OCI-LY3 (cell line): ENCODE results near the gene CNTFR.

Experiments used
- H2AFZ ChIP-seq: fragments of 200-600, 300-600 bp; shearing (Covaris generic); 2 replicates; pipeline ENCODE4 v1.6.0; 2014; ENCODE audit warnings: antibody characterized with exemption, low read depth, low read length
- H3K27ac ChIP-seq: fragments of 200-600, 300-600 bp; sonication (generic); 2 replicates; pipeline ENCODE4 v1.5.1; 2014; ENCODE audit warnings: mild to moderate bottlenecking, low read length, moderate library complexity, mixed read lengths
- H3K27me3 ChIP-seq: fragments of 200-600, 300-600 bp; sonication (generic); 2 replicates; pipeline ENCODE4 v1.6.1; 2014; ENCODE audit warnings: low read depth, low read length, mixed read lengths
- H3K36me3 ChIP-seq: fragments of 200-600, 300-600 bp; sonication (generic); replicated peaks from 2 replicates; pipeline ENCODE3; 2014; ENCODE audit warnings: low read depth, low read length, mixed read lengths
- H3K4me1 ChIP-seq: fragments of 300-600, 200-600 bp; sonication (generic); 2 replicates; pipeline ENCODE4 v1.6.1; 2014; ENCODE audit warnings: low read length, mixed read lengths
- H3K4me2 ChIP-seq: fragments of 200-600, 300-600 bp; sonication (generic); 2 replicates; pipeline ENCODE4 v1.6.1; 2014; ENCODE audit warnings: low read length, mixed read lengths
- H3K4me3 ChIP-seq: fragments of 300-600, 200-600 bp; sonication (generic); 2 replicates; pipeline ENCODE4 v1.5.1; 2014; ENCODE audit warnings: antibody characterized with exemption, mild to moderate bottlenecking, low read length, moderate library complexity
- H3K79me2 ChIP-seq: fragments of 300-600, 200-600 bp; shearing (Covaris generic); 2 replicates; pipeline ENCODE4 v1.6.1; 2014; ENCODE audit warnings: mild to moderate bottlenecking, low read length, mixed read lengths
- H3K9ac ChIP-seq: fragments of 300-600, 200-600 bp; shearing (Covaris generic); 2 replicates; pipeline ENCODE4 v1.6.0; 2014; ENCODE audit warnings: mild to moderate bottlenecking, low read length, moderate library complexity
- H3K9me3 ChIP-seq: fragments of 200-600, 300-600 bp; shearing (Covaris generic); 2 replicates; pipeline ENCODE4 v1.6.1; 2014; ENCODE audit warnings: low read length, mixed read lengths; ENCODE audit not compliant: insufficient read depth
- H4K20me1 ChIP-seq: fragments of 200-600, 300-600 bp; sonication (generic); 2 replicates; pipeline ENCODE4 v1.6.1; 2016; ENCODE audit warnings: low read length, mixed read lengths; ENCODE audit not compliant: insufficient read depth
- CTCF ChIP-seq: fragments of 200-600, 300-600 bp; sonication (generic); IDR thresholded peaks from 2 replicates; pipeline ENCODE4 v1.5.1; 2014; ENCODE audit warnings: antibody characterized with exemption, low read length, low read depth
- EZH2phosphoT487 ChIP-seq: fragments of 200-600 bp; shearing (Covaris generic); IDR thresholded peaks from 2 replicates; pipeline ENCODE4 v1.6.1; 2018; ENCODE audit warnings: antibody characterized with exemption, mixed run types, low read depth

CNTFR gene

GRCh38 chr9:34623374-34624235, 34.1 kb upstream of the CNTFR start:
- H2AFZ ChIP-seq: no peak overlapping the region
- H3K4me3 ChIP-seq: no peak overlapping the region
- H3K9ac ChIP-seq: no peak overlapping the region
- no peaks in the 10 kb centered on the region for H3K36me3 ChIP-seq
- H3K27ac ChIP-seq: no peak overlapping the region
- H3K4me1 ChIP-seq: peaks cover 17% of the 10 kb centered on the region
- H3K9me3 ChIP-seq: no peaks in the 10 kb centered on the region
- no peaks in the 10 kb centered on the region for H4K20me1 ChIP-seq
- TF ChIP-seq CTCF (no peak), EZH2phosphoT487 (no peak)
- H3K79me2 ChIP-seq: no peaks in the 10 kb centered on the region
- H3K27me3 ChIP-seq: peaks cover 31% of the 10 kb centered on the region
- no peak overlapping the region for H3K4me2 ChIP-seq

GRCh38 chr9:34620061-34620994, 30.8 kb upstream of the CNTFR start, which contains the start of gene DCTN3:
Gene DCTN3 (minus strand): TSS chr9:34620495. CDS start chr9:34620464, 31 bp downstream.
- H3K27ac ChIP-seq: no peak within 1 kb of the TSS
- no peaks in the 10 kb centered on the region for H3K9me3 ChIP-seq
- H3K27me3 ChIP-seq: no peaks in the 10 kb centered on the region
- peaks cover 12% of the 10 kb centered on the region for H3K4me1 ChIP-seq
- no peak for TF ChIP-seq EZH2phosphoT487
- no peak for TF ChIP-seq CTCF
- H4K20me1 ChIP-seq: no peaks in the 10 kb centered on the region
- no peaks in the 10 kb centered on the region for H3K36me3 ChIP-seq
- peak within 1 kb of the TSS; percentile 97 for H2AFZ ChIP-seq
- H3K4me3 ChIP-seq: peak within 1 kb of the TSS; percentile 94
- no peaks in the 10 kb centered on the region for H3K79me2 ChIP-seq
- H3K9ac ChIP-seq: peak within 1 kb of the TSS; percentile 69
- H3K4me2 ChIP-seq: peak within 1 kb of the TSS; percentile 96

GRCh38 chr9:34615132-34615531, 25.6 kb upstream of the CNTFR start:
- peaks cover 18% of the 10 kb centered on the region for H3K4me1 ChIP-seq
- no peak overlapping the region for H3K9ac ChIP-seq
- H3K27me3 ChIP-seq: no peaks in the 10 kb centered on the region
- H4K20me1 ChIP-seq: no peaks in the 10 kb centered on the region
- no peak overlapping the region for H3K27ac ChIP-seq
- peaks cover 13% of the 10 kb centered on the region for H3K79me2 ChIP-seq
- no peaks in the 10 kb centered on the region for H3K9me3 ChIP-seq
- H3K4me3 ChIP-seq: no peak overlapping the region
- H2AFZ ChIP-seq: no peak overlapping the region
- H3K4me2 ChIP-seq: no peak overlapping the region
- TF ChIP-seq CTCF: no peak
- TF ChIP-seq EZH2phosphoT487: no peak
- H3K36me3 ChIP-seq: peaks cover 6% of the 10 kb centered on the region
